HG03354 (cell line): ENCODE data around the gene DNAH6.
"Not testable (repeated sequence)": the region's sequence is repeated elsewhere in the genome, so short reads cannot be mapped to it uniquely, and the experiment has no call there.

Source experiments
- ATAC-seq: cut with Tn5 transposase; IDR thresholded peaks from one replicate; pipeline ENCODE4 v1.9.1; 2021; ENCODE audit warnings: mild to moderate bottlenecking; ENCODE audit not compliant: unreplicated experiment, poor library complexity, severe bottlenecking

DNAH6 gene

GRCh38 chr2:84854850-84855249 is 338.6 kb downstream of the DNAH6 start:
- no peak for ATAC-seq

DNA sequence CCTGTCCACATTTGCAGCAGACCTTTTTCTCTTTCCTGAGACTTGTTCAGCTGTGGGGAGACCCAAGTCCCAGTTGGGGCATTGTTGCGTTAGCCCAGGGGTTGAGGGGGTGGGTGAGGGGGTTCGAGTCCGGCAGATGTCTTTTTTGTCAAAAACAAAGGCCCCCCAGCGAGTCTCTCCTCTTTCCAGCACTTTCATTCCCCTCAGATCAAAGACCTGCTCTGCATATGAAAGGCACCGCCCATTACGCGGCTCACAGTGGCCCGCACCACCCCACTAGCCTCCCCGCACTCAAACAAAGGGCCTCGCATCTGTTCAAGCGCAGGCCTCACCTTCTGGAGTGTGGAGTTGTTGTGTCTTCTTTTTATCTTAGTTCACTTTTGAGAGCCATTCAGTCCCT is 339.4 kb downstream of the DNAH6 start:
- no peak for ATAC-seq

- peak; percentile 80 for ATAC-seq
These were observed 340.5 kb downstream of the DNAH6 start for GRCh38 chr2:84856787-84857186.

- no peak for ATAC-seq
These were observed 341.3 kb downstream of the DNAH6 start for GRCh38 chr2:84857566-84857965.

- ATAC-seq = no peak
These were observed 341.8 kb downstream of the DNAH6 start for GRCh38 chr2:84858123-84858522.

GRCh38 chr2:84858937-84859336 is 342.6 kb downstream of the DNAH6 start:
- ATAC-seq = no peak

- no peak for ATAC-seq
These were observed 345.2 kb downstream of the DNAH6 start for GRCh38 chr2:84861539-84861938.

GRCh38 chr2:84862006-84862405 is 345.7 kb downstream of the DNAH6 start:
- no peak for ATAC-seq

GRCh38 chr2:84865181-84865783 is 349.0 kb downstream of the DNAH6 start:
- peak; percentile 74 for ATAC-seq

- no peak for ATAC-seq
These were observed 349.8 kb downstream of the DNAH6 start for GRCh38 chr2:84866122-84866521.

DNA sequence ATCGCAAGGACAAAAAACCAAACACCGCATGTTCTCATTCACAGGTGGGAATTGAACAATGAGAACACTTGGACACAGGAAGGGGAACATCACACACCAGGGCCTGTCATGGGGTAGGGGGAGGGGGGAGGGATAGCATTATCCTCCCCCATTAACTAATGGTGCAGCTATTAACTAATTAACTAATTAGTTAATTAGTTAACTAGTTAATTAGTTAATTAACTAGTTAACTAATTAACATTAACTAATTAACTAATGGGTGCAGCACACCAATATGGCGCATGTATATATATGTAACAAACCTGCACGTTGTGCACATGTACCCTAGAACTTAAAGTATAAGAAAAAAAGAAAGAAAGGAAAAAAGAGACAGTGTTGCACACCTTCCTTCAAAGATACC is 352.0 kb downstream of the DNAH6 start:
- ATAC-seq = not testable (repeated sequence)
